PC-9 (cell line): ENCODE measurements around the gene TOM1L2. TPM values are rescaled to one million over a fixed set of nuclear protein-coding genes. Genes with fewer than 3 reads are reported as not detected.
A peak's percentile ranks its signal among the peaks of the same experiment; 100 is the strongest.

Experiments used
- BruUV-seq: library from RNA; stranded (reverse); fragments of 400-500 nt; replicated peaks from 2 replicates; lab custom pipeline; 2021; lab: Mats Ljungman, UMichigan
- CTCF ChIA-PET: fragments of 300-600 bp; sonication (Branson Sonifier 250); formaldehyde crosslinking; loops from one replicate; lab custom pipeline; 2022; ENCODE audit warnings: antibody characterized with exemption; lab: Charles Lee
- POLR2A ChIA-PET: fragments of 300-600 bp; sonication (Branson Sonifier 250); formaldehyde crosslinking; loops from one replicate; lab custom pipeline; 2022; ENCODE audit warnings: antibody characterized with exemption; ENCODE audit not compliant: unreplicated experiment; lab: Charles Lee
- DNase-seq, 2 experiments: peaks; one replicate each; pipeline versions ENCODE4 v3.0.0 to v3.0.0-alpha.2; 2015 to 2022; ENCODE audit warnings: mixed read lengths in 1 of 2
- H2AFZ ChIP-seq: fragments of 200-600 bp; sonication (generic); 2 replicates; pipeline ENCODE4 v1.8.1; 2017; ENCODE audit warnings: antibody characterized with exemption
- H3F3A ChIP-seq: fragments of 200-600 bp; sonication (generic); 2 replicates; pipeline ENCODE4 v1.8.1; 2017; ENCODE audit warnings: antibody characterized with exemption, mild to moderate bottlenecking, low read depth; ENCODE audit not compliant: insufficient read depth
- H3K27ac ChIP-seq: fragments of 200-600 bp; sonication (generic); 2 replicates; pipeline ENCODE4 v1.6.1; 2016; ENCODE audit warnings: mixed run types
- H3K27me3 ChIP-seq: fragments of 200-600 bp; sonication (generic); 2 replicates; pipeline ENCODE4 v1.6.1; 2016; ENCODE audit warnings: low read depth, mixed run types; ENCODE audit not compliant: insufficient read depth
- H3K36me3 ChIP-seq: fragments of 200-600 bp; sonication (generic); 2 replicates; pipeline ENCODE4 v1.6.1; 2016; ENCODE audit warnings: low read depth, mixed run types
- H3K4me1 ChIP-seq: fragments of 200-600 bp; sonication (generic); replicated peaks from 2 replicates; pipeline ENCODE4 v1.6.1; 2016; ENCODE audit warnings: mixed run types; ENCODE audit not compliant: insufficient read depth
- H3K4me2 ChIP-seq: fragments of 200-600 bp; sonication (generic); 2 replicates; pipeline ENCODE4 v1.6.1; 2017; ENCODE audit warnings: mixed run types
- H3K4me3 ChIP-seq: fragments of 200-600 bp; sonication (generic); 2 replicates; pipeline ENCODE4 v1.6.1; 2016; ENCODE audit warnings: mixed run types
- H3K79me2 ChIP-seq: fragments of 200-600 bp; sonication (generic); 2 replicates; pipeline ENCODE4 v1.6.1; 2017; ENCODE audit warnings: low read depth, mixed run types
- H3K9me2 ChIP-seq: fragments of 200-600 bp; sonication (generic); 2 replicates; pipeline ENCODE4 v1.8.1; 2017; ENCODE audit warnings: mild to moderate bottlenecking; ENCODE audit not compliant: insufficient read depth
- H3K9me3 ChIP-seq: fragments of 200-600 bp; sonication (generic); 2 replicates; pipeline ENCODE4 v1.8.1; 2016; ENCODE audit warnings: low read depth; ENCODE audit not compliant: insufficient read depth
- H4K20me1 ChIP-seq: fragments of 200-600 bp; sonication (generic); 2 replicates; pipeline ENCODE4 v1.8.1; 2017; ENCODE audit not compliant: insufficient read depth
- EZH2 ChIP-seq: fragments of 200-600 bp; sonication (generic); IDR thresholded peaks from 2 replicates; pipeline ENCODE4 v1.8.0; 2017; ENCODE audit warnings: antibody characterized with exemption, low read depth
- intact Hi-C: fragments of 100-400 bp; cut with micrococcal nuclease; formaldehyde crosslinking; loops from one replicate; pipeline ENCODE4 v1.10.0; 2022; ENCODE audit not compliant: unreplicated experiment
- total RNA-seq: library from RNA; stranded (reverse); gene quantifications from 2 replicates; pipeline ENCODE4 v1.2.3, GENCODE V29; 2021
- TF ChIP-seq, protein P1 (sequence below): fragments of 200-600 bp; sonication (generic); conservative IDR thresholded peaks from 2 replicates; pipeline ENCODE4 v1.6.1; 2017; ENCODE audit warnings: mixed run types, antibody characterized with exemption, mild to moderate bottlenecking, moderate library complexity

TOM1L2 gene
- total RNA-seq, 1 experiment from 2014 or later: 68.5 TPM

DNA sequence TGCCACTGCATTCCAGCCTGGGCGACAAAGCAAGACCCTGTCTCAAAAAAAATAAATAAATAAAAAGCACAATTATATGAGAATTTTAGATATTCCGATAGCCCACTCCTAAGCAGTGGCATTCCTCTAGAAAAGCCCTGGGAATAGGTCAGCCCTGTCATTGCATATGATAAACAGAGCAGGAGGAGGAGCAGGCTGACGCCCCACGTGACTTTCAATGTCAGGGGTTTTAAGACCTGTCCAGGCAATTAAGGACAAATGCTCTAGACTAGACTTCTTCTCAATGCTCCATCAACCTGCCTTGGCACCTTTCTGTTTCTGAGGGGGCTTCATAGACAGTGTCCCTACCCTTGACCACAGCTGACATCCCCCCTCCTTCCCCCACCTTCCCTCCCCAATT is 7.5 kb downstream of the TOM1L2 start:
- intact Hi-C loops: no loop called here
- H3K27me3 ChIP-seq: no peaks in the 10 kb centered on the region
- peaks cover 4% of the 10 kb centered on the region; the same call in 1 of the 2 replicates for H4K20me1 ChIP-seq
- H3K36me3 ChIP-seq: no peaks in the 10 kb centered on the region
- no peaks in the 10 kb centered on the region for H3K9me2 ChIP-seq
- DNase-seq: no peak
- no peak overlapping the region for H3K4me3 ChIP-seq
- H3K9me3 ChIP-seq: no peaks in the 10 kb centered on the region
- BruUV-seq: no TSS peak
- POLR2A ChIA-PET: no interaction called here
- H2AFZ ChIP-seq: no peak overlapping the region
- peaks cover 19% of the 10 kb centered on the region for H3F3A ChIP-seq
- no peak overlapping the region; the same call in 1 of the 2 replicates for H3K4me2 ChIP-seq
- H3K79me2 ChIP-seq: peaks cover 73% of the 10 kb centered on the region
- TF ChIP-seq, protein P1, sequence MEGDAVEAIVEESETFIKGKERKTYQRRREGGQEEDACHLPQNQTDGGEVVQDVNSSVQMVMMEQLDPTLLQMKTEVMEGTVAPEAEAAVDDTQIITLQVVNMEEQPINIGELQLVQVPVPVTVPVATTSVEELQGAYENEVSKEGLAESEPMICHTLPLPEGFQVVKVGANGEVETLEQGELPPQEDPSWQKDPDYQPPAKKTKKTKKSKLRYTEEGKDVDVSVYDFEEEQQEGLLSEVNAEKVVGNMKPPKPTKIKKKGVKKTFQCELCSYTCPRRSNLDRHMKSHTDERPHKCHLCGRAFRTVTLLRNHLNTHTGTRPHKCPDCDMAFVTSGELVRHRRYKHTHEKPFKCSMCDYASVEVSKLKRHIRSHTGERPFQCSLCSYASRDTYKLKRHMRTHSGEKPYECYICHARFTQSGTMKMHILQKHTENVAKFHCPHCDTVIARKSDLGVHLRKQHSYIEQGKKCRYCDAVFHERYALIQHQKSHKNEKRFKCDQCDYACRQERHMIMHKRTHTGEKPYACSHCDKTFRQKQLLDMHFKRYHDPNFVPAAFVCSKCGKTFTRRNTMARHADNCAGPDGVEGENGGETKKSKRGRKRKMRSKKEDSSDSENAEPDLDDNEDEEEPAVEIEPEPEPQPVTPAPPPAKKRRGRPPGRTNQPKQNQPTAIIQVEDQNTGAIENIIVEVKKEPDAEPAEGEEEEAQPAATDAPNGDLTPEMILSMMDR: no peak
- TF ChIP-seq EZH2: no peak
- no peak overlapping the region for H3K27ac ChIP-seq
- H3K4me1 ChIP-seq: peaks cover 24% of the 10 kb centered on the region
- CTCF ChIA-PET: no interaction called here

DNA sequence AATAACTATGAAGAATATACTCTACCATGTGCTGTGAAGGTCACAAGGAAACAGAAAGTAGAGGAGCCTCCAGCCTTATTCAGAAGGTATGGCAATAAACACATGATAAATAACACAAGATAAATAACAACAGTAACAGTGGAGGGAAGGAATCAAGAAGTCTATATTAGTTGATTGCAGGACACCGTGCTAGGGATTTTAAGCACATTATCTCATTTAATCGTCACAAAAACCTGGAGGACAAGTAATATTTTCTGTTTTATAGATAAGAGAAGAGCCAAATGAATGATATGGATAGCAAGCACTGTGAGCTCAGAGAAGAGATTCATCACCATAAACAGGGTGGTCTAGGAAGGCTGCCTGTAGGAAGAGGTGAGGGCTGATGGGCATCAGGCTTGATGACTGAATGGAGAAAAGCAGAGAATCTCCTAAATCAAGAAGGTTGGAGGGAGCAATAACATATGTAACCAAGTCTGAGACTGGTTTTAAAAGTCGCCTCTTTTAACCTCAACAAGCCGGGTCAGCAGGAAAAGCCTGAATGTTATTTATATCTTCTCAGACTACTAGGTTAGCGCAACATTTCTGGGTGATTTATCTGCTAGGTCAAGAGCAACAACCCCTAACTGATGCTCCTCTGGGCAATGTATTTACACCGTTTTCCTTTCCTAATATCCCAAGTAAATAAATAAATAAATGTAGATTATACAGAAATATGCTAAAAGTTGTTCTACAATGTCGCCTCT is 8.3 kb downstream of the TOM1L2 start:
- peak overlapping the region; percentile 19; the same call in 1 of the 2 replicates for H3K4me2 ChIP-seq
- TF ChIP-seq, protein P1: no peak
- TF ChIP-seq EZH2: no peak
- H3K27ac ChIP-seq: no peak overlapping the region
- intact Hi-C loops: no loop called here
- no peak overlapping the region for H3K4me3 ChIP-seq
- no peak overlapping the region for H2AFZ ChIP-seq
- no peaks in the 10 kb centered on the region for H3K36me3 ChIP-seq
- H3K4me1 ChIP-seq: peaks cover 31% of the 10 kb centered on the region
- no peaks in the 10 kb centered on the region for H3K9me2 ChIP-seq
- no TSS peak for BruUV-seq
- ChIA-PET CTCF (no interaction called here), POLR2A (interaction anchor here (0.7 kb wide), 1 partner anchor 9 kb away, joined by 4 read pairs; the partner anchor contains the start of gene DRC3)
- H3K79me2 ChIP-seq: peaks cover 73% of the 10 kb centered on the region
- H3K9me3 ChIP-seq: no peaks in the 10 kb centered on the region
- peaks cover 28% of the 10 kb centered on the region for H3F3A ChIP-seq
- H3K27me3 ChIP-seq: no peaks in the 10 kb centered on the region
- peaks cover 4% of the 10 kb centered on the region; the same call in 1 of the 2 replicates for H4K20me1 ChIP-seq
- DNase-seq: peak in 1 of 2 experiments; percentile 52

DNA sequence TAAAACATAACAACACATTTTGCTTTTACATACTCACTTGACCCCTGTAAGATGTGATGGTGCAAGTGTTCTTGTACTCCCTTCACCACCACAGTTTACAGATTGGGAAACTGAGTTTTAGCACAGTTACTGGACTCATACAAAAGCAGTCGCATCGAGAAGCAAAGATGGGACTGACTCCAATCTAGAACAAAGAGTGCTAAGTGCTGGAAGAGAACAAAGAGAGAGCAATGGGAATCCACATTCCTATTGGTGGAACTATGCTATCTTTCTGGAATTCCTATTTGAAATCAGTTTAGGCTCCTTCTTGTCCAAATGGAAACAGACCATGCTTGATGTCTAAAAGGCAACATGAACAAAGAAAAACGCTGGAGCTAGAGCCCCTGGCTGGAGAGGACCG is 9.1 kb downstream of the TOM1L2 start:
- no TSS peak for BruUV-seq
- no peaks in the 10 kb centered on the region for H3K9me2 ChIP-seq
- no peak overlapping the region for H3K4me3 ChIP-seq
- POLR2A ChIA-PET: interaction anchor here (0.7 kb wide), 1 partner anchor 10 kb away, joined by 4 read pairs; the partner anchor contains the start of gene DRC3
- H3K36me3 ChIP-seq: no peaks in the 10 kb centered on the region
- H3K79me2 ChIP-seq: peaks cover 70% of the 10 kb centered on the region
- peaks cover 38% of the 10 kb centered on the region for H3K4me1 ChIP-seq
- no peak overlapping the region for H3K27ac ChIP-seq
- TF ChIP-seq, protein P1: no peak
- no peak for TF ChIP-seq EZH2
- no peaks in the 10 kb centered on the region for H3K27me3 ChIP-seq
- peaks cover 35% of the 10 kb centered on the region for H3F3A ChIP-seq
- intact Hi-C loops: no loop called here
- CTCF ChIA-PET: no interaction called here
- H4K20me1 ChIP-seq: peaks cover 4% of the 10 kb centered on the region; the same call in 1 of the 2 replicates
- DNase-seq: no peak
- H3K9me3 ChIP-seq: no peaks in the 10 kb centered on the region
- H3K4me2 ChIP-seq: no peak overlapping the region
- H2AFZ ChIP-seq: no peak overlapping the region
